GM18511 (cell line): ENCODE data around the gene ZFYVE26.

ENCODE experiments used
- ATAC-seq: cut with Tn5 transposase; IDR thresholded peaks from one replicate; pipeline ENCODE4 v1.9.1; 2021; ENCODE audit warnings: mild to moderate bottlenecking, moderate library complexity; ENCODE audit not compliant: unreplicated experiment

The ZFYVE26 gene

GRCh38 chr14:67817750-67818438 lies 1.5 kb upstream of the ZFYVE26 start:
- no peak for ATAC-seq

- ATAC-seq = no peak
These were observed 691 bp downstream of the ZFYVE26 start for GRCh38 chr14:67815573-67816225.

GRCh38 chr14:67814821-67815220 lies 1.6 kb downstream of the ZFYVE26 start:
- no peak for ATAC-seq

GRCh38 chr14:67806246-67806645 lies 10.1 kb downstream of the ZFYVE26 start:
- no peak for ATAC-seq

- ATAC-seq = no peak
These were observed 15.6 kb downstream of the ZFYVE26 start for GRCh38 chr14:67800743-67801142.

- no peak for ATAC-seq
These were observed 17.7 kb downstream of the ZFYVE26 start for GRCh38 chr14:67798731-67799130.

- no peak for ATAC-seq
These were observed 28.7 kb downstream of the ZFYVE26 start for GRCh38 chr14:67787673-67788072.

GRCh38 chr14:67785270-67786109 lies 30.9 kb downstream of the ZFYVE26 start:
- ATAC-seq = no peak

- no peak for ATAC-seq
These were observed 32.1 kb downstream of the ZFYVE26 start for GRCh38 chr14:67784244-67784823.

GRCh38 chr14:67782090-67782489 lies 34.3 kb downstream of the ZFYVE26 start:
- ATAC-seq = no peak

GRCh38 chr14:67778792-67779191 lies 37.6 kb downstream of the ZFYVE26 start:
- no peak for ATAC-seq

GRCh38 chr14:67776653-67777322 lies 39.6 kb downstream of the ZFYVE26 start:
- no peak for ATAC-seq

GRCh38 chr14:67773844-67774377 lies 42.5 kb downstream of the ZFYVE26 start:
- ATAC-seq = no peak

GRCh38 chr14:67768219-67768618 lies 48.2 kb downstream of the ZFYVE26 start:
- ATAC-seq = no peak

- ATAC-seq = no peak
These were observed 50.2 kb downstream of the ZFYVE26 start for GRCh38 chr14:67766035-67766680.

GRCh38 chr14:67765192-67765834 lies 51.1 kb downstream of the ZFYVE26 start:
- no peak for ATAC-seq

GRCh38 chr14:67764496-67764895 lies 51.9 kb downstream of the ZFYVE26 start:
- ATAC-seq = no peak

- no peak for ATAC-seq
These were observed 53.1 kb downstream of the ZFYVE26 start for GRCh38 chr14:67763158-67763822.

- ATAC-seq = no peak
These were observed 54.3 kb downstream of the ZFYVE26 start for GRCh38 chr14:67762051-67762450.
